SH-SY5Y (cell line): ENCODE data around the gene DNAH10.

Experiments used
- GATA2 ChIP-seq: IDR thresholded peaks from 2 replicates; pipeline ENCODE4 v1.6.1; 2011; ENCODE audit warnings: mild to moderate bottlenecking, low read depth, low read length
- GATA3 ChIP-seq: IDR thresholded peaks from 2 replicates; pipeline ENCODE4 v1.6.1; 2011; ENCODE audit warnings: low read depth, mild to moderate bottlenecking, low read length, moderate library complexity

- TF ChIP-seq GATA2 (peak; percentile 52; the same call in 1 of the 2 replicates), GATA3 (no peak)
Observed at GRCh38 chr12:123713398-123713797, 48.7 kb upstream of the DNAH10 start.
